ENCODE measurements around the gene UBFD1.
"Not testable (repeated sequence)": the region's sequence is repeated elsewhere in the genome, so short reads cannot be mapped to it uniquely, and the experiment has no call there.

The UBFD1 gene

DNA sequence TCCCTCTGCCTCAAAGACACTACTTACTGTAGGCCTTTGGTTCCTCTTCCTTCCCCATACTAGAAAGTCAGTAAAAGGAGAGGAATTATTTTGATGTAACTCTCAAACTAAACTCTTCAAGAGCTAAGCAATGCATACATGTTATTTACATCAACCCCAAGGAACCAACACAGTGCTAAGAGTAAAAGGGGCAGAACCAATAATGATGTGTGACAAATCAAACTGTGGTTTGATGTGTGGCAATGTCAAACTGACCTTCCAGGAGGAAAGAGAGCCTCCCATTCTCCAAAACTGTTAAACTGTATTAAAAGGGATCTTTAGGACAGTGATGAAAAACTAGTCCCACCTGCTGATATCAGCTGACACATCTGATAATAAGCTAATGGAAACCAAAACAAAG, 22.9 kb downstream of the UBFD1 start:
- H3K4me3 ChIP-seq (ENCODE audit: low read depth, low read length), result no peak overlapping the region
- TF ChIP-seq, protein P1, sequence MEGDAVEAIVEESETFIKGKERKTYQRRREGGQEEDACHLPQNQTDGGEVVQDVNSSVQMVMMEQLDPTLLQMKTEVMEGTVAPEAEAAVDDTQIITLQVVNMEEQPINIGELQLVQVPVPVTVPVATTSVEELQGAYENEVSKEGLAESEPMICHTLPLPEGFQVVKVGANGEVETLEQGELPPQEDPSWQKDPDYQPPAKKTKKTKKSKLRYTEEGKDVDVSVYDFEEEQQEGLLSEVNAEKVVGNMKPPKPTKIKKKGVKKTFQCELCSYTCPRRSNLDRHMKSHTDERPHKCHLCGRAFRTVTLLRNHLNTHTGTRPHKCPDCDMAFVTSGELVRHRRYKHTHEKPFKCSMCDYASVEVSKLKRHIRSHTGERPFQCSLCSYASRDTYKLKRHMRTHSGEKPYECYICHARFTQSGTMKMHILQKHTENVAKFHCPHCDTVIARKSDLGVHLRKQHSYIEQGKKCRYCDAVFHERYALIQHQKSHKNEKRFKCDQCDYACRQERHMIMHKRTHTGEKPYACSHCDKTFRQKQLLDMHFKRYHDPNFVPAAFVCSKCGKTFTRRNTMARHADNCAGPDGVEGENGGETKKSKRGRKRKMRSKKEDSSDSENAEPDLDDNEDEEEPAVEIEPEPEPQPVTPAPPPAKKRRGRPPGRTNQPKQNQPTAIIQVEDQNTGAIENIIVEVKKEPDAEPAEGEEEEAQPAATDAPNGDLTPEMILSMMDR (IDR thresholded peaks at IDR 0.05; ENCODE audit: low read depth, low read length), result no peak

DNA sequence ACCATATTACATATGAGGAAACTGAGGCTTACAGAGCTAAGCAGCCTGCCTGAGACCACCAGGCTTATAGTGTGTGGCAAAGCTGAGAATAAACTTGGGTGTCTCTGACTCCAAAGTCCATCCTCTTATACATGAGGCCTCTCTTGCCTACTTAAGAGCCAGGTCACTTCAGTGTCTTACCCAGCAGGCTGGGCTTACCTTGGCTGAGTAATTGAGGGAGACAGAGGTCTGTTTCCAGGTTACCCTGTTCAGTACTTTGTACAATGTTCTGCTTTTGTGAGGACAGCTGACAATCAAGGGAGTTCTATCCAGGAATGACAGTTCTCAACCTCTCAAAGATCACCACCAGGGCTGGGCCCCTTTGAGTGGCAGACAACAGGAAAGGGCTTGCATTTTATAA, 24.2 kb downstream of the UBFD1 start:
- H3K4me3 ChIP-seq (ENCODE audit: low read depth, low read length), result no peak overlapping the region
- TF ChIP-seq, protein P1 (IDR thresholded peaks at IDR 0.05; ENCODE audit: low read depth, low read length), result no peak

DNA sequence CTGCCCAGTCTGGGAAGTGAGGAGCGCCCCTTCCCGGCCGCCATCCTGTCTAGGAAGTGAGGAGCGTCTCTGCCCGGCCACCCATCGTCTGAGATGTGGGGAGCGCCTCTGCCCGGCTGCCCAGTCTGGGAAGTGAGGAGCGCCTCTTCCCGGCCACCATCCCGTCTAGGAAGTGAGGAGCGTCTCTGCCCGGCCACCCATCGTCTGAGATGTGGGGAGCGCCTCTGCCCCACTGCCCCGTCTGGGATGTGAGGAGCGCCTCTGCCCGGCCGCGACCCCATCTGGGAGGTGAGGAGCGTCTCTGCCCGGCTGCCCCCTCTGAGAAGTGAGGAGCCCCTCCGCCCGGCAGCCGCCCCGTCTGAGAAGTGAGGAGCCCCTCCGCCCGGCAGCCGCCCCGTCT, 25.7 kb downstream of the UBFD1 start:
- H3K4me3 ChIP-seq (ENCODE audit: low read depth, low read length), result not testable (repeated sequence)

DNA sequence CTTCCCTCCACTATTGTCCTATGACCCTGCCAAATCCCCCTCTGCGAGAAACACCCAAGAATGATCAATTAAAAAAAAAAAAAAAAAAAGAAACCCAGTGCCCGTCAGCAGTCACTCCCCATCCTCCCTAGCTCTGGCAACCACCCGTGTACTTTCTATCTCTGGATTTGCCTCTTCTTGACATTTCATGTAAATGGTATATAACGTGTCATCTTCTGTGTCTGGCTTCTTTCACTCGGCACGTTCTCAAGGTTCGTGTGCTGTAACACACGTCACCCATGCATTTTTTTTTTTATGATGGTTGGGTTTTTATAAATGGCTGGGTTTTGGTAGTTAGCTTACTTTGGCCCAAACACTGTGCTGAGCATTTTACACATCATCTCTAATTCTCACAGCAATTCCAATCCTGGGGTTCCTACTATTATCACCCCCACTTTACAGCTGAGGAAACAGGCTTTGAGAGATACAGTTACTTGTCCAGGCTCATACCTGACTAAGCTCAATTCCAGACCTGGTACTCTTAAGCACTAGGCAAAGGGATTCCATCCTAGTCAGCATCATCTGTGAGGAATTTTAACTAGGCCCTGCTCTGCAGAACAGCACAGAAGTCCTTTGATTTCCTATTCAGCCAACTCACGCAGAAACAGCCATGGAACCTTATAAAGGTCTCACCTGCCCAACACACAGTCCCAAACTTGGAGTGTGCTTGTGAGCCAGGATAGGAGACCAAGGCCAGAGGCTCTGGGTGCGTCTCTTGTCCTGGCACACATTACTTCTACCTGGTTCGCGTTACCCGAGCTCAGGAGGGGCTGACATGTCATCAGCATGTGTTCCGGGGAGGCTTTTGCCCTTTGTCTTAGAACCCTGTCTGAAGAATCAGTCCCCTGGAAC, 26.9 kb downstream of the UBFD1 start:
- TF ChIP-seq, protein P1 (IDR thresholded peaks at IDR 0.05; ENCODE audit: low read depth, low read length), result no peak

DNA sequence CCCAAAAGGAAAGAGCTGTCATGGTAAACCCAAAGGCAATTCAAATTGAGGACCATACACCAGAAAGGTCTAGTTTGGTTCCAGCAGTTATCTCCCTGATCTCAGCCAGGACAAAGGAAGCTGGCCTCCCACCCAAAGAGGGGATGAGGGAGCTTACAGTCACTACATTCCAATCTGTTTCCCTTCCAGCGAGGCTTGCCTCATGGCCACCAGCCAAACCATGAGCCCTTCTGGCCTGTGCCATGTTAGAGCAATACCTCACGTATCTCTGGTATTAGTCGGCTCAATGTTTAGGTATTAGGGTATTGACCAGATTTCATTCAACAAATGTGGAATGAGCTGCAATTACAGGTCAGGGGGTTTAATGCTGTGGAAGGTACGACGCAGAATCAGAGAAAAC, 30.2 kb downstream of the UBFD1 start:
- TF ChIP-seq, protein P1 (IDR thresholded peaks at IDR 0.05; ENCODE audit: low read depth, low read length), result no peak
- H3K4me3 ChIP-seq (ENCODE audit: low read depth, low read length), result no peak overlapping the region

More for the DNA sequence above, 26.9 kb downstream of the UBFD1 start:
- H3K4me3 ChIP-seq (ENCODE audit: low read depth, low read length), result no peak overlapping the region

DNA sequence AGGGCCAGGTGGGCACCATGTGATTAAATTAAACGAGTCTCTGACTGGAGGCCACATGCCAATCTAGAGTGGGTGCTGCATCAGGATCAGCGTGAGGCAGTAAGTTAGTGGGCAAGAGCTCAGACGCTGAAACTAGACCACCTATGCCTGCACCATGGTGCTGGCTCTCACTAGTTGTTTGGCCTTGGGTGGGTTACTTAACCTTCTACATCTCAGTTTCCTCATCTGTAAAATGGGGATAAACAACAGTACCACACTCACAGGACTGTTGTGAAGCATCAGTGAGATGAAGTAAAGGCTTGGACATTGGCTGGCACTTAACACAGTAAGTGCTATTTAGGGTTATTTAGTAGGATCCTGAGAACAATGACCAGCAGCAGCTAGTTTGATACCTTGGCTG, 32.7 kb downstream of the UBFD1 start:
- TF ChIP-seq, protein P1 (IDR thresholded peaks at IDR 0.05; ENCODE audit: low read depth, low read length), result no peak
- H3K4me3 ChIP-seq (ENCODE audit: low read depth, low read length), result no peak overlapping the region

DNA sequence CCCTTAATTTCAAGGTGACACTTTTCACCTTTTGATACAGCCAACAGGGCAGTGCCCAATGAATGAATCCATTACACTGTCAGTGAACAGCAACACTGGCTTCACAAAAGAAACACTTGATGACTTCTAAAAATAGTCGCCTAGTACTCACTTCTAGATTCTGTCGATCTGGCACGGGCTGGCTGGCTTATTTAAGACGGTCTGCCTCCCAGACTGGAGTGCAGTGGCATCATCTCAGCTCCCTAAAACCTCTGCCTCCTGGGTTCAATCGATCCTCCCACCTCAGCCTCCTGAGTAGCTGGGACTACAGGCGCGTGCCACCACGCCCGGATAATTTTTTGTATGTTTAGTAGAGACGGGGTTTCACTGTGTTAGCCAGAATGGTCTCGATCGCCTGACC, 36.7 kb downstream of the UBFD1 start:
- no peak overlapping the region for H3K4me3 ChIP-seq (ENCODE audit: low read depth, low read length)
- TF ChIP-seq, protein P1 (IDR thresholded peaks at IDR 0.05; ENCODE audit: low read depth, low read length), result no peak
